WTC11 (cell line): Measurements from ENCODE around the gene BDKRB2. TPM values are rescaled to one million over a fixed set of nuclear protein-coding genes. Genes with fewer than 3 reads are reported as not detected.

Source experiments
- ATAC-seq: fragments of 200-7000 bp; cut with Tn5 transposase; 2 replicates; pipeline ENCODE4 v1.10.0; 2021; ENCODE audit warnings: mild to moderate bottlenecking, moderate library complexity
- CTCF ChIA-PET: fragments of 300-600 bp; sonication (Branson Sonifier 250); formaldehyde crosslinking; loops from one replicate; lab custom pipeline; 2021; ENCODE audit warnings: antibody characterized with exemption; lab: Charles Lee
- POLR2A ChIA-PET: fragments of 350-600 bp; sonication (Branson Sonifier 250); formaldehyde crosslinking; loops from one replicate; lab custom pipeline; 2021; ENCODE audit warnings: antibody characterized with exemption; lab: Charles Lee
- DNase-seq: peaks from one replicate; pipeline ENCODE4 v3.0.0; 2021; ENCODE audit warnings: low spot score
- H3K27ac Mint-ChIP-seq: 2 replicates; pipeline ENCODE4 v1.8.0; 2021; ENCODE audit warnings: mixed read lengths
- H3K27me3 Mint-ChIP-seq: 2 replicates; pipeline ENCODE4 v1.8.0; 2021; ENCODE audit warnings: low read depth, mild to moderate bottlenecking, moderate library complexity, mixed read lengths
- H3K36me3 Mint-ChIP-seq: 2 replicates; pipeline ENCODE4 v1.8.0; 2021; ENCODE audit warnings: mixed read lengths
- H3K4me1 Mint-ChIP-seq: 2 replicates; pipeline ENCODE4 v1.8.0; 2022; ENCODE audit warnings: mixed read lengths
- H3K4me3 Mint-ChIP-seq: 2 replicates; pipeline ENCODE4 v1.8.0; 2021; ENCODE audit warnings: mild to moderate bottlenecking, moderate library complexity, mixed read lengths
- H3K9me3 Mint-ChIP-seq: 2 replicates; pipeline ENCODE4 v1.8.0; 2021; ENCODE audit warnings: mixed read lengths
- AFF4 ChIP-seq: sonication (generic); formaldehyde crosslinking; IDR thresholded peaks from 2 replicates; pipeline ENCODE4 v1.8.1; 2023; ENCODE audit warnings: mild to moderate bottlenecking, missing genetic modification reagents, borderline replicate concordance
- E2F1 ChIP-seq: sonication (generic); formaldehyde crosslinking; IDR thresholded peaks from 2 replicates; pipeline ENCODE4 v1.8.0; 2022; ENCODE audit warnings: mild to moderate bottlenecking, missing genetic modification reagents
- FOXK1 ChIP-seq: sonication (generic); formaldehyde crosslinking; IDR thresholded peaks from 2 replicates; pipeline ENCODE4 v1.8.0; 2022; ENCODE audit warnings: mild to moderate bottlenecking, moderate library complexity, missing genetic modification reagents
- GTF2I ChIP-seq: fragments of 250-450 bp; sonication (Bioruptor Pico); conservative IDR thresholded peaks from 2 replicates; pipeline ENCODE4 v1.4.0; 2021; ENCODE audit warnings: mild to moderate bottlenecking
- MAX ChIP-seq: sonication (generic); formaldehyde crosslinking; IDR thresholded peaks from 2 replicates; pipeline ENCODE4 v1.8.0; 2022; ENCODE audit warnings: mild to moderate bottlenecking, missing genetic modification reagents
- NR1H2 ChIP-seq: sonication (generic); formaldehyde crosslinking; IDR thresholded peaks from 2 replicates; pipeline ENCODE4 v1.9.0; 2021; ENCODE audit warnings: mild to moderate bottlenecking, moderate library complexity, missing genetic modification reagents
- PREB ChIP-seq: sonication (generic); formaldehyde crosslinking; IDR thresholded peaks from 2 replicates; pipeline ENCODE4 v1.8.1; 2022; ENCODE audit warnings: mild to moderate bottlenecking, missing genetic modification reagents, moderate library complexity, borderline replicate concordance
- RELA ChIP-seq: sonication (generic); formaldehyde crosslinking; IDR thresholded peaks from 2 replicates; pipeline ENCODE4 v1.8.1; 2022; ENCODE audit warnings: missing genetic modification reagents, mild to moderate bottlenecking, borderline replicate concordance
- RORB ChIP-seq: fragments of 250-450 bp; sonication (Bioruptor Pico); IDR thresholded peaks from 2 replicates; pipeline ENCODE4 v1.9.0; 2021; ENCODE audit warnings: mild to moderate bottlenecking
- ZMAT4 ChIP-seq: fragments of 250-450 bp; sonication (Bioruptor Pico); IDR thresholded peaks from 2 replicates; pipeline ENCODE4 v1.9.0; 2021; ENCODE audit warnings: mild to moderate bottlenecking
- ZNF121 ChIP-seq: sonication (generic); formaldehyde crosslinking; IDR thresholded peaks from 2 replicates; pipeline ENCODE4 v1.8.0; 2023; ENCODE audit warnings: missing genetic modification reagents
- ZNF263 ChIP-seq: sonication (generic); formaldehyde crosslinking; IDR thresholded peaks from 2 replicates; pipeline ENCODE4 v1.8.1; 2022; ENCODE audit warnings: low read depth, mild to moderate bottlenecking, moderate library complexity, missing genetic modification reagents
- total RNA-seq: library from RNA; stranded (reverse); gene quantifications from 3 replicates; pipeline ENCODE4 v1.2.3, GENCODE V29; 2021
- TF ChIP-seq, protein P1 (sequence below): fragments of 250-450 bp; sonication (Bioruptor Pico); IDR thresholded peaks from 2 replicates; pipeline ENCODE4 v1.9.0; 2021; ENCODE audit warnings: mild to moderate bottlenecking

The BDKRB2 gene
- total RNA-seq, 1 experiment from 2014 or later: 0.17 TPM

DNA sequence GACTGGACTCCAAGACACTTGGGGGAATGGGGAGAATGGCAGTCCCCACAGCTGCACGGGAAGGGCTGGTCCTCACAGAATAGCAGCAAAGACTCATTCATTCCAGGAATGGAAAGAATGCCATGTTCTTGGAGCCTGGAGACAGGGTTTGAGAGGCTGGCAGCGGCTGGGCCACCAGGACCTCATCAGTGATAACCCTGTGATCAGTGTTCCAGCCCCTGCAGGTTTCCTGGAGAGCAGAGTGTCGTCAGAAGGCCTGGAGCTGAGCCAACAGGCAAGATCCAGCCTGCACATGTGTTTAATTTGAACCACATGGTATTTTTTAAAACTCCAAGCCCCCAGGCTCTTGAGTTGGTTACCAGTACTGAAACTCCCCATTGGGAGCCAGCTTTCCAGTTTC lies 62.7 kb downstream of the BDKRB2 start:
- DNase-seq (no peak), ATAC-seq (no peak)
- CTCF ChIA-PET: interaction anchor here (0.8 kb wide), 1 partner anchor 167 kb away, joined by 3 read pairs; no protein-coding TSS in a partner anchor
- POLR2A ChIA-PET: no interaction called here
- H3K4me3 Mint-ChIP-seq: no peak overlapping the region
- peaks cover 6% of the 10 kb centered on the region for H3K36me3 Mint-ChIP-seq
- peaks cover 12% of the 10 kb centered on the region for H3K9me3 Mint-ChIP-seq
- H3K27me3 Mint-ChIP-seq: no peaks in the 10 kb centered on the region
- H3K4me1 Mint-ChIP-seq: no peaks in the 10 kb centered on the region
- TF ChIP-seq MAX (CRISPR knock-in tag) (no peak), E2F1 (CRISPR knock-in tag) (no peak), AFF4 (CRISPR knock-in tag) (no peak), ZMAT4 (CRISPR knock-in tag) (no peak)
- TF ChIP-seq, protein P1, sequence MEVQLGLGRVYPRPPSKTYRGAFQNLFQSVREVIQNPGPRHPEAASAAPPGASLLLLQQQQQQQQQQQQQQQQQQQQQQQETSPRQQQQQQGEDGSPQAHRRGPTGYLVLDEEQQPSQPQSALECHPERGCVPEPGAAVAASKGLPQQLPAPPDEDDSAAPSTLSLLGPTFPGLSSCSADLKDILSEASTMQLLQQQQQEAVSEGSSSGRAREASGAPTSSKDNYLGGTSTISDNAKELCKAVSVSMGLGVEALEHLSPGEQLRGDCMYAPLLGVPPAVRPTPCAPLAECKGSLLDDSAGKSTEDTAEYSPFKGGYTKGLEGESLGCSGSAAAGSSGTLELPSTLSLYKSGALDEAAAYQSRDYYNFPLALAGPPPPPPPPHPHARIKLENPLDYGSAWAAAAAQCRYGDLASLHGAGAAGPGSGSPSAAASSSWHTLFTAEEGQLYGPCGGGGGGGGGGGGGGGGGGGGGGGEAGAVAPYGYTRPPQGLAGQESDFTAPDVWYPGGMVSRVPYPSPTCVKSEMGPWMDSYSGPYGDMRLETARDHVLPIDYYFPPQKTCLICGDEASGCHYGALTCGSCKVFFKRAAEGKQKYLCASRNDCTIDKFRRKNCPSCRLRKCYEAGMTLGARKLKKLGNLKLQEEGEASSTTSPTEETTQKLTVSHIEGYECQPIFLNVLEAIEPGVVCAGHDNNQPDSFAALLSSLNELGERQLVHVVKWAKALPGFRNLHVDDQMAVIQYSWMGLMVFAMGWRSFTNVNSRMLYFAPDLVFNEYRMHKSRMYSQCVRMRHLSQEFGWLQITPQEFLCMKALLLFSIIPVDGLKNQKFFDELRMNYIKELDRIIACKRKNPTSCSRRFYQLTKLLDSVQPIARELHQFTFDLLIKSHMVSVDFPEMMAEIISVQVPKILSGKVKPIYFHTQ (CRISPR knock-in tag): no peak
- H3K27ac Mint-ChIP-seq: no peak overlapping the region

DNA sequence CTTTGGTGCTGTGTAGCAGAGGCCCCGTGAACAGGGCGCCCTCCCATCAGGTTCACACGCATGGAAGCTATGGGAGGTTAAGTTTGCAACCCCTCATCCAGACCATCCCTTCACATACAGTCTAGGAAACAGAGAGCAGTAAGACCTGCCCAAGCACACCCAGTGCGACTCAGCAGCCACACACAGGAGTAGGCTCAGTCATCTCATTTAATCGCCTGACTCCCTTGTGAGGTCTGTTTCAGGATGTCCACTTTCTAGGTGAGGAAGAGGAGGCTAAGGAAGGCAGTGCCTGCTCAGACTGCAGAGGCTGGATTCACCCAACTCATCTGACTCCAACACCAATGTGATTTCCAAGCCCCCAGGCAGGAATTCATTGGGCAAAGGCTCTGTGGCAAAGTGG lies 63.3 kb downstream of the BDKRB2 start:
- Mint-ChIP-seq H3K27me3 (no peaks in the 10 kb centered on the region), H3K9me3 (peaks cover 17% of the 10 kb centered on the region), H3K27ac (no peak overlapping the region), H3K36me3 (peaks cover 10% of the 10 kb centered on the region), H3K4me3 (no peak overlapping the region), H3K4me1 (no peaks in the 10 kb centered on the region)
- ChIA-PET CTCF (interaction anchor here (0.8 kb wide), 1 partner anchor 167 kb away, joined by 3 read pairs; no protein-coding TSS in a partner anchor), POLR2A (no interaction called here)
- DNase-seq (no peak), ATAC-seq (no peak)
- no peak for TF ChIP-seq GTF2I (CRISPR knock-in tag)
- TF ChIP-seq RORB (CRISPR knock-in tag): no peak
- TF ChIP-seq ZNF263 (CRISPR knock-in tag): no peak
- no peak for TF ChIP-seq FOXK1 (CRISPR knock-in tag)
- no peak for TF ChIP-seq NR1H2 (CRISPR knock-in tag)
- no peak for TF ChIP-seq PREB (CRISPR knock-in tag)
- TF ChIP-seq ZNF121 (CRISPR knock-in tag): no peak
- TF ChIP-seq RELA (CRISPR knock-in tag): no peak
